Measurements from ENCODE around the gene COX6A1. TPM values are rescaled to one million over a fixed set of nuclear protein-coding genes. Genes with fewer than 3 reads are reported as not detected.

The COX6A1 gene
- polyA plus RNA-seq, 1 donor (not counting 4 experiments of a cell fraction or from before 2014, with no cell fraction given), result 663 TPM

- dilution Hi-C loops (cut with MboI; ENCODE audit: extremely low pct_ligation_motif_present, low sequenced_read_pairs), result no loop called here
- Histone ChIP-seq H3K9ac (ENCODE audit: control insufficient read depth, extremely low read depth, insufficient read depth, low read length) (no peak overlapping the region), H3K36me3 (ENCODE audit: control insufficient read depth in 2 of 2, extremely low read depth in 1 of 2, insufficient read depth in 2 of 2, low read length in 2 of 2) (no peaks in the 10 kb centered on the region), H3K27me3 (ENCODE audit: control insufficient read depth, extremely low read depth, insufficient read depth, low read length) (no peaks in the 10 kb centered on the region), H3K79me2 (ENCODE audit: control insufficient read depth, insufficient read depth, low read length) (no peaks in the 10 kb centered on the region), H3K4me3 (ENCODE audit: control insufficient read depth in 2 of 3, extremely low read depth in 1 of 3, insufficient read depth in 2 of 3, low read depth in 1 of 3, low read length in 3 of 3) (no peak overlapping the region), H2AFZ (ENCODE audit: control insufficient read depth, low read length) (no peak overlapping the region), H3K4me2 (ENCODE audit: control insufficient read depth, extremely low read depth, insufficient read depth, low read depth, low read length) (no peak overlapping the region), H3K9me3 (ENCODE audit: control insufficient read depth, low read depth, low read length) (no peaks in the 10 kb centered on the region), H4K20me1 (ENCODE audit: control insufficient read depth, extremely low read depth, insufficient read depth, low read length) (no peaks in the 10 kb centered on the region), H3K4me1 (ENCODE audit: control insufficient read depth, extremely low read depth, insufficient read depth, low read length) (no peaks in the 10 kb centered on the region), H3K27ac (ENCODE audit: control insufficient read depth, insufficient read depth, low read length) (no peak overlapping the region), H3K9me1 (ENCODE audit: control insufficient read depth, extremely low read depth, insufficient read depth, low read length) (no peaks in the 10 kb centered on the region)
- DNase-seq (ENCODE audit: low read depth, low spot score) (no peak), FAIRE-seq (no peak)
- TF ChIP-seq CTCF (optimal IDR thresholded peaks at IDR 0.05 in 1 of 3, IDR thresholded peaks at IDR 0.05 in 1 of 3, conservative IDR thresholded peaks at IDR 0.05 in 1 of 3; ENCODE audit: extremely low read depth in 1 of 3, insufficient read depth in 2 of 3, low read length in 3 of 3), result no peak
- no peak for TF ChIP-seq EZH2 (IDR thresholded peaks at IDR 0.05; ENCODE audit: low read length)
Measured at GRCh38 chr12:120402217-120402616, 35.7 kb upstream of the COX6A1 start.

GRCh38 chr12:120403869-120404268 is 34.0 kb upstream of the COX6A1 start:
- Histone ChIP-seq H3K4me3 (ENCODE audit: control insufficient read depth in 2 of 3, extremely low read depth in 1 of 3, insufficient read depth in 2 of 3, low read depth in 1 of 3, low read length in 3 of 3) (no peak overlapping the region), H3K9me1 (ENCODE audit: control insufficient read depth, extremely low read depth, insufficient read depth, low read length) (no peaks in the 10 kb centered on the region), H3K27ac (ENCODE audit: control insufficient read depth, insufficient read depth, low read length) (no peak overlapping the region), H3K9ac (ENCODE audit: control insufficient read depth, extremely low read depth, insufficient read depth, low read length) (no peak overlapping the region), H3K27me3 (ENCODE audit: control insufficient read depth, extremely low read depth, insufficient read depth, low read length) (no peaks in the 10 kb centered on the region), H4K20me1 (ENCODE audit: control insufficient read depth, extremely low read depth, insufficient read depth, low read length) (no peaks in the 10 kb centered on the region), H3K36me3 (ENCODE audit: control insufficient read depth in 2 of 2, extremely low read depth in 1 of 2, insufficient read depth in 2 of 2, low read length in 2 of 2) (no peaks in the 10 kb centered on the region), H3K79me2 (ENCODE audit: control insufficient read depth, insufficient read depth, low read length) (no peaks in the 10 kb centered on the region), H2AFZ (ENCODE audit: control insufficient read depth, low read length) (no peak overlapping the region), H3K9me3 (ENCODE audit: control insufficient read depth, low read depth, low read length) (no peaks in the 10 kb centered on the region), H3K4me2 (ENCODE audit: control insufficient read depth, extremely low read depth, insufficient read depth, low read depth, low read length) (no peak overlapping the region), H3K4me1 (ENCODE audit: control insufficient read depth, extremely low read depth, insufficient read depth, low read length) (no peaks in the 10 kb centered on the region)
- no peak for FAIRE-seq
- DNase-seq (ENCODE audit: low read depth, low spot score), result no peak
- dilution Hi-C loops (cut with MboI; ENCODE audit: extremely low pct_ligation_motif_present, low sequenced_read_pairs), result no loop called here
- TF ChIP-seq EZH2 (IDR thresholded peaks at IDR 0.05; ENCODE audit: low read length), result no peak
- no peak for TF ChIP-seq CTCF (optimal IDR thresholded peaks at IDR 0.05 in 1 of 3, IDR thresholded peaks at IDR 0.05 in 1 of 3, conservative IDR thresholded peaks at IDR 0.05 in 1 of 3; ENCODE audit: extremely low read depth in 1 of 3, insufficient read depth in 2 of 3, low read length in 3 of 3)

Data from keratinocyte (primary cell).